Psoas muscle (tissue), 8 donors: ENCODE measurements around the gene CCDC154. TPM values are rescaled to one million over a fixed set of nuclear protein-coding genes. Genes with fewer than 3 reads are reported as not detected.
"Not testable (repeated sequence)": the region's sequence is repeated elsewhere in the genome, so short reads cannot be mapped to it uniquely, and the experiment has no call there.

Source experiments
- ATAC-seq, 4 donors: fragments of 200-7000 bp; cut with Tn5 transposase; one replicate each; pipeline ENCODE4 v1.9.1; 2020; ENCODE audit warnings: moderate library complexity in 3 of 4, mild to moderate bottlenecking in 2 of 4
- DNase-seq, 2 donors: peaks; one replicate each; pipeline ENCODE4 v3.0.0-alpha.2; 2020
- H3K27ac ChIP-seq: fragments of 200-600 bp; one replicate; pipeline ENCODE4 v1.8.0; 2022
- H3K27me3 ChIP-seq, 3 donors: fragments of 200-600 bp in 1 of 3; one replicate each; pipeline versions ENCODE4 v1.6.1 to v1.8.0; 2013 to 2022; ENCODE audit warnings: low read length in 2 of 3, mild to moderate bottlenecking in 2 of 3, moderate library complexity in 1 of 3; ENCODE audit not compliant: insufficient read depth in 3 of 3
- H3K36me3 ChIP-seq, 2 donors: fragments of 200-600 bp in 1 of 2; one replicate each; pipeline versions ENCODE4 v1.6.1 to v1.8.0; 2013 to 2022; ENCODE audit warnings: low read depth in 1 of 2, mild to moderate bottlenecking in 1 of 2, moderate library complexity in 1 of 2; ENCODE audit not compliant: insufficient read depth in 1 of 2
- H3K4me1 ChIP-seq: fragments of 200-600 bp; one replicate; pipeline ENCODE4 v1.8.0; 2022
- H3K4me3 ChIP-seq: fragments of 200-600 bp; one replicate; pipeline ENCODE4 v1.8.0; 2022; ENCODE audit warnings: mild to moderate bottlenecking
- H3K9me3 ChIP-seq: fragments of 200-600 bp; one replicate; pipeline ENCODE4 v1.8.0; 2022
- CTCF ChIP-seq: fragments of 200-600 bp; IDR thresholded peaks from one replicate; pipeline ENCODE4 v1.8.0; 2022; ENCODE audit warnings: antibody characterized with exemption
- WGBS, 3 donors: extraction: QIAGEN DNeasy Blood & Tissue Kit; methylation state at CpG; one replicate each; pipeline versions ENCODE4 v1.1.6 to v1.1.7; 2013; 5-methylcytosine and 5-hydroxymethylcytosine counted together
- intact Hi-C, 2 donors: fragments of 100-400 bp; cut with DNase I; formaldehyde crosslinking; loops; one replicate each; pipeline versions ENCODE4 v1.11.0 to v1.14.2; 2022
- polyA plus RNA-seq, 3 donors: library from polyadenylated mRNA; stranded (reverse); fragments of 200-250 nt; gene quantifications; one replicate each; pipeline ENCODE4 v1.2.3, GENCODE V29; 2013
- total RNA-seq, 4 donors: library from RNA; stranded (reverse); fragmentation: NEBNext Ultra II Directional in 2 of 4; extraction: Animal tissue kit (Norgen Biotek cat#: 25700) in 2 of 4; gene quantifications; one replicate each; pipeline versions ENCODE4 v1.2.1 to v1.2.4, GENCODE V29; 2021 to 2023
- donor health status: healthy with polysubstance abuse.
- donor health status: DM: no; HTN: no; CAD: no; lungs with moderate emphysema.
- donor health status: Bipolar disorder and iron deficiency.
- donor health status: healthy.
- donor health status: DM: yes; HTN: yes; CAD: no.
- donor health status: DM: no; HTN: no; CAD: no.
- donor health status: DM: no; HTN: no; CAD: no.
- donor health status: DM: yes; HTN: yes; CAD: no.

CCDC154 gene
- total and polyA plus RNA-seq, 7 donors, result 0.21 to 1.5 (median 0.40) TPM; not detected in 1

- no peak for ATAC-seq
- no peak for TF ChIP-seq CTCF
- 77 to 88% (median 79%) methylated on average over 22 to 24 of the region's 24 CpGs for WGBS, 3 donors
- H3K4me1 ChIP-seq, result no peaks in the 10 kb centered on the region
- H3K27ac ChIP-seq, result no peak overlapping the region
- H3K9me3 ChIP-seq, result no peaks in the 10 kb centered on the region
- H3K27me3 ChIP-seq, result no peaks in the 10 kb centered on the region
- no peak for DNase-seq
- peaks cover 0 to 22% of the 10 kb centered on the region in 2 donors for H3K36me3 ChIP-seq
- intact Hi-C loops, result no loop called here
- no peak overlapping the region for H3K4me3 ChIP-seq
Observed at GRCh38 chr16:1442697-1443096, 1.7 kb downstream of the CCDC154 start.

GRCh38 chr16:1441391-1441829, 2.9 kb downstream of the CCDC154 start:
- Histone ChIP-seq H3K9me3 (no peaks in the 10 kb centered on the region), H3K27me3 (no peaks in the 10 kb centered on the region), H3K36me3 (peaks cover 0 to 13% of the 10 kb centered on the region in 2 donors), H3K4me3 (no peak overlapping the region), H3K4me1 (no peaks in the 10 kb centered on the region), H3K27ac (no peak overlapping the region)
- 53 to 59% (median 58%) methylated on average over 22 of the region's 22 CpGs for WGBS, 3 donors
- ATAC-seq (no peak), DNase-seq (no peak)
- TF ChIP-seq CTCF, result no peak
- intact Hi-C loops, result no loop called here

GRCh38 chr16:1439699-1440074, 4.7 kb downstream of the CCDC154 start:
- intact Hi-C loops, H3K4me3 ChIP-seq, H3K36me3 ChIP-seq, H3K27me3 ChIP-seq, H3K4me1 ChIP-seq, ATAC-seq, H3K9me3 ChIP-seq, H3K27ac ChIP-seq, DNase-seq: not testable (repeated sequence)
- WGBS, 3 donors, result 92 to 95% (median 94%) methylated on average over 4 of the region's 4 CpGs

DNA sequence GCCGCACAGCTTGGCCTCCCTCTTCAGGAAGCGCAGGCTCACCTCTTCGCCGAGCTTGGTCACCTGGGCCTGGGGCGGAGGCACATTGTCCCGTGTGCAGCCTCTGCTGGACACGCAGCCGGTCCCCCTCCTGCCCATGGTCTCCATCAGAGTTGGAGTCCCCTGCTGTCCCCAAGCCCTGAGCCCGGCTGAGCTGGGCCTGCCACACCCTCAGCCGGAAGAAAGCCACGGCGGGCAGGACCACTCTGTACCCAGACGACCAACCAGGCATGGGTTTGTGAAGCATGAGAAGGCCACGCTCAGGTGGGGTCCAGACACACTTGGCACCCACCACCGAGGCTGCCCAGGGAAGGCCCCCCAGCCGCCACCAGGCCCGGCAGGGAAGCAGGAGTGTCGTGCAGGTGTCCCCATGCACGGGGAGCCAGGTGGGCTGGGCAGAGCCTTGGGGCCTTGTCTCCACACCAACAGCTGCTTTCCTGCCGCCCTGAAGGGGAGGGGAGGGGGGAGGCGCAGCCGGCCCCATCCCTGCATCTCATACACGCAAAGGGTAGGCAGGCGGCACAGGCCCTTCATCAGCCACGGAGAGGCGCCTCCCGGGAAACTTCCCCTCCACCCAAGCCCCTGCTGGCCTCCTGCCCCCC, 5.2 kb downstream of the CCDC154 start:
- TF ChIP-seq CTCF, result no peak
- Histone ChIP-seq H3K9me3 (no peaks in the 10 kb centered on the region), H3K27ac (no peak overlapping the region), H3K4me3 (no peak overlapping the region), H3K27me3 (no peaks in the 10 kb centered on the region), H3K4me1 (no peaks in the 10 kb centered on the region), H3K36me3 (peaks cover 0 to 7% of the 10 kb centered on the region in 2 donors)
- intact Hi-C loops, result no loop called here
- DNase-seq (no peak), ATAC-seq (no peak)
- WGBS, 3 donors, result 80 to 83% (median 83%) methylated on average over 24 to 27 of the region's 27 CpGs

DNA sequence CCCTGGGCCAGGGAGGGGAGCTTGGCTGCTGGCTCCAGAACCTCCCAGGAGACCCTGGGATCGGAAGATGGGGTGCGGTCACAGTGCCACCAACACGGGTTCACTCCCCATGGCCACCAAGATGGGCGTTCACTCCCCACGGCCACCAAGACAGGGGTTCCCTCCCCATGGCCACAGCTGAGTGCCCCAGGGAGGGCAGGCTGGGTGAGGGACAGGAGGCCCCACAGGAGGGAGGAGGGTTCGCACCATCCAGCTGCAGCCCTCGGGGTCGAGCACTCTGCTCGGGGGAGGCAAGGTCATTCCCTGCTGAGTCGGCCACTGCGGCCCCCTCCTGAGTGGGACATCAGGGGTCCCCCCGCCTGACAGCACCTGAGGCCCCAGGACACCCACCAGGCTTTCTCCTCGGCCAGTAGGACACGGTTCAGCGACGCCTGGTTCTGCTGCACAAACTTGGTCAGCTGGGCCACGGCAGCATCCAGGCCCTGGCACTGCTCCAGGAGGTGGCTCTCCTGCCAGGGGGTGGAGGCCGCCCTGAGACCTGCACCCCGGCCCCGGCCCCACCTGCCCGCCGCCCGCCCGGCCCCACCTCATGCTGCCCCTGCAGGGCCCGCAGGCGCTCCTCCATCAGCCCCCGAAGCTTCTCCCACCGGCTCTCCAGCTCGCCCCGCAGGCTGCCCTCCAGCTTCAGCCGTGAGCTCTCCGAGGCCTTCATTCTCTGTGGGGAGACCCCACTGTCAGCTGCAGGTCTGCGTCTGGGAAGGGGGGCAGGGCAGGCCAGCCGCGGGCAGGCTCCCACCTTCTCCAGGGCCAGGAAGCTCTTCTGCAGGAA, 5.9 kb downstream of the CCDC154 start:
- Histone ChIP-seq H3K4me3 (no peak overlapping the region), H3K9me3 (no peaks in the 10 kb centered on the region), H3K36me3 (peaks cover 0 to 7% of the 10 kb centered on the region in 2 donors), H3K4me1 (no peaks in the 10 kb centered on the region), H3K27me3 (no peaks in the 10 kb centered on the region), H3K27ac (no peak overlapping the region)
- no peak for TF ChIP-seq CTCF
- ATAC-seq, result no peak
- no peak for DNase-seq
- whole genome bisulfite sequencing, 3 donors, result 72 to 80% (median 78%) methylated on average over 23 to 35 of the region's 35 CpGs
- intact Hi-C loops, result no loop called here
